ENCODE results near the gene RNU6-9.

Gene RNU6-9

GRCh38 chr19:862581-863314 is 30.5 kb upstream of the RNU6-9 start:
- peaks cover 3% of the 10 kb centered on the region for H3K4me1 ChIP-seq (ENCODE audit: insufficient read depth, low read length)
- H3K9me3 ChIP-seq (ENCODE audit: insufficient read depth, low read length, severe bottlenecking) = no peaks in the 10 kb centered on the region
- H3K4me2 ChIP-seq (ENCODE audit: insufficient read depth, low read length) = no peak overlapping the region; the same call in 1 of the 2 replicates
- no peak overlapping the region for H2AFZ ChIP-seq (ENCODE audit: low read depth, low read length)
- H3K4me3 ChIP-seq (ENCODE audit: low read depth in 1 of 2, low read length in 2 of 2) = no peak overlapping the region
- no peaks in the 10 kb centered on the region for H3K79me2 ChIP-seq (ENCODE audit: insufficient read depth, low read length)
- H3K9ac ChIP-seq (ENCODE audit: low read depth, low read length) = no peak overlapping the region
- H3K36me3 ChIP-seq (ENCODE audit: insufficient read depth, low read length) = peaks cover 6% of the 10 kb centered on the region
- H3K27ac ChIP-seq (ENCODE audit: low read length) = no peak overlapping the region
- TF ChIP-seq CTCF (IDR thresholded peaks at IDR 0.05; ENCODE audit: borderline replicate concordance, extremely low read depth, low read length, poor library complexity, severe bottlenecking) = no peak
- H4K20me1 ChIP-seq (ENCODE audit: insufficient read depth, low read length) = peaks cover 3% of the 10 kb centered on the region; the same call in 1 of the 2 replicates
- peak; percentile 60 for DNase-seq
- H3K27me3 ChIP-seq (ENCODE audit: insufficient read depth, low read length, poor library complexity) = no peaks in the 10 kb centered on the region
- ATAC-seq (ENCODE audit: insufficient read depth, low read depth) = peak; percentile 34

DNA sequence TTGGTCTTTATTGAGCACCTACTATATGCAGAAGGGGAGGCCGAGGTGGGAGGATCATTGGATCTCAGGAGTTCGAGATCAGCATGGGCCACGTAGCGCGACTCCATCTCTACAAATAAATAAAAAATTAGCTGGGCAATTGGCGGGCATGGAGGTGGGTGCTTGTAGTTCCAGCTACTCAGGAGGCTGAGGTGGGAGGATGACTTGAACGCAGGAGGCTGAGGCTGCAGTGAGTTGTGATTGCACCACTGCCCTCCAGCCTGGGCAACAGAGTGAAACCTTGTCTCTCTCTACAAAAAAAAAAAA is 30.0 kb upstream of the RNU6-9 start:
- Histone ChIP-seq H3K27me3 (ENCODE audit: insufficient read depth, low read length, poor library complexity) (no peaks in the 10 kb centered on the region), H4K20me1 (ENCODE audit: insufficient read depth, low read length) (peaks cover 3% of the 10 kb centered on the region; the same call in 1 of the 2 replicates), H3K27ac (ENCODE audit: low read length) (no peak overlapping the region), H3K36me3 (ENCODE audit: insufficient read depth, low read length) (peaks cover 11% of the 10 kb centered on the region), H3K9ac (ENCODE audit: low read depth, low read length) (no peak overlapping the region), H3K9me3 (ENCODE audit: insufficient read depth, low read length, severe bottlenecking) (no peaks in the 10 kb centered on the region), H3K4me3 (ENCODE audit: low read depth in 1 of 2, low read length in 2 of 2) (no peak overlapping the region), H3K79me2 (ENCODE audit: insufficient read depth, low read length) (no peaks in the 10 kb centered on the region), H3K4me2 (ENCODE audit: insufficient read depth, low read length) (peak overlapping the region; percentile 26; the same call in 1 of the 2 replicates), H2AFZ (ENCODE audit: low read depth, low read length) (no peak overlapping the region; the same call in 1 of the 2 replicates), H3K4me1 (ENCODE audit: insufficient read depth, low read length) (peaks cover 3% of the 10 kb centered on the region)
- TF ChIP-seq CTCF (IDR thresholded peaks at IDR 0.05; ENCODE audit: borderline replicate concordance, extremely low read depth, low read length, poor library complexity, severe bottlenecking) (no peak), EZH2 (IDR thresholded peaks at IDR 0.05; ENCODE audit: borderline replicate concordance, low read depth, low read length, severe bottlenecking) (no peak)
- ATAC-seq (ENCODE audit: insufficient read depth, low read depth) = no peak
- no peak for DNase-seq

DNA sequence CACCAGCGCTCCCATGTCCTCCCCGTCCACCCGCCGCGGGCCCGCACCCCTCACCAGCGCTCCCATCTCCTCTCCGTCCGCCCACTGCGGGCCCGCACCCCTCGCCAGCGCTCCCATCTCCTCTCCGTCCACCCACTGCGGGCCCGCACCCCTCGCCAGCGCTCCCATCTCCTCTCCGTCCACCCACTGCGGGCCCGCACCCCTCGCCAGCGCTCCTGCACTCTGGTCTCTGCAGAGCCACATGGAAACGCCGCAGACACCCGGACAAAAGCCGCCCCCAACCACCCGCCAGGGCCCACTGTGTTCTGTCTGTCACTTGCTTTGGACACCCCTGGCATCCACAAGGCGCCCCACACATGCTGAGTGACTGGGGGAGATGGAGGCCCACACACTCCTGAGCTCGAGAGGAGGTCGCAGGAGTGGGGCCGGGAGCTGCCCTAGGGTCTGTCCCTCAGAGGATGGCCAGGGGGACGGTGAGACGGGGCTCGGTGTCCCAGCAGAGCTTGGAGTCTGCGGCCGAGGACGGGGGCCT is 26.4 kb upstream of the RNU6-9 start:
- no peaks in the 10 kb centered on the region for H3K9me3 ChIP-seq (ENCODE audit: insufficient read depth, low read length, severe bottlenecking)
- H3K27ac ChIP-seq (ENCODE audit: low read length) = no peak overlapping the region
- H3K36me3 ChIP-seq (ENCODE audit: insufficient read depth, low read length) = peaks cover 41% of the 10 kb centered on the region
- ATAC-seq (ENCODE audit: insufficient read depth, low read depth) (no peak), DNase-seq (no peak)
- H3K79me2 ChIP-seq (ENCODE audit: insufficient read depth, low read length) = no peaks in the 10 kb centered on the region
- no peak overlapping the region for H3K4me3 ChIP-seq (ENCODE audit: low read depth in 1 of 2, low read length in 2 of 2)
- no peaks in the 10 kb centered on the region for H3K27me3 ChIP-seq (ENCODE audit: insufficient read depth, low read length, poor library complexity)
- H3K9ac ChIP-seq (ENCODE audit: low read depth, low read length) = no peak overlapping the region
- no peak overlapping the region for H2AFZ ChIP-seq (ENCODE audit: low read depth, low read length)
- H3K4me1 ChIP-seq (ENCODE audit: insufficient read depth, low read length) = peaks cover 3% of the 10 kb centered on the region
- no peak overlapping the region for H3K4me2 ChIP-seq (ENCODE audit: insufficient read depth, low read length)
- peaks cover 4% of the 10 kb centered on the region; the same call in 1 of the 2 replicates for H4K20me1 ChIP-seq (ENCODE audit: insufficient read depth, low read length)
- no peak for TF ChIP-seq EZH2 (IDR thresholded peaks at IDR 0.05; ENCODE audit: borderline replicate concordance, low read depth, low read length, severe bottlenecking)
- no peak for TF ChIP-seq CTCF (IDR thresholded peaks at IDR 0.05; ENCODE audit: borderline replicate concordance, extremely low read depth, low read length, poor library complexity, severe bottlenecking)

All from DND-41 (cell line).